Anterior cingulate cortex (tissue), 58 donors: Measurements from ENCODE around the gene GGPS1.
"Not testable (repeated sequence)": the region's sequence is repeated elsewhere in the genome, so short reads cannot be mapped to it uniquely, and the experiment has no call there.

Experiments used
- DNase-seq, 58 donors: peaks; one replicate each; lab custom pipeline; 2025; lab: John Stamatoyannopoulos, UW

The GGPS1 gene

DNA sequence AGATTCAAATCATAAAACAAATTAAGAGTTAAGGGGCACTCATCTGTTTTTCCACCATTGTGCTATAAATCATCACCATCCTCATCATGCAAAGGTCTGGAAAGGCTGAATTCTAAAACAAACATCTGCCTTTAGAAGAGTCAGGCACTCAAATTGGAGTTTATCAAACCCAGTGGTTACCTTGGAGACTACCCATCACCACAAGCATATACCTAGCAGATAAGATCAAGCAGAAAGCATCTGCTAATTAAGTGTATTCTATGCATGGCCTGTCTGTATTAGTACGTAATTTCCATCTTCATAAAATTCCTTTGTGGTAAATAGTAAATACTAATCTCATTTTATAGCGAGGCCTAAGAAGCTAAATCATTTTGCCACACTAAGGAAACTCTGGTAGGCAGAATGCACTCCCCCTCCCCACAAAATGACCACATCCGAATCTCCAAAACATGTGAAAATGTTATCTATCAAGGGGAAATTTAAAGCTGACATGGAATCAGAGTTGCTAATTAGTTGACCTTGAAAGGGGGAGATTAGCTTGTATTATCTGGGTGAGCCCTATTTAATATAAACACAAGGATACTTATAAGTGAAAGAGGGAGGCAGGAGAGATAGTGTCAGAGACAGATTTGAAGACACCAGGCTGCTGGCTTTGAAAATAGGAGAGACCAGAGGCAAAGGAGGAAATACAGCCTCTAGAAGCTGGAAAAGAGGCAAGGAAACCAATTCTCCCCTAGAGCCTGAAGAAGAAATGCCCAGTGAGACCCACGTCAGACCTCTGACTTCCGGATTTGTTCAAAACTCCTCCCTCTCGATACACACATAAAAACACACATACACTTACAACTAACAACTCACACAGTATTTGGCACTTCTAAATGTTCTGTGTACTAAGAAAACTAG is 23.6 kb upstream of the GGPS1 start:
- no peak for DNase-seq

DNA sequence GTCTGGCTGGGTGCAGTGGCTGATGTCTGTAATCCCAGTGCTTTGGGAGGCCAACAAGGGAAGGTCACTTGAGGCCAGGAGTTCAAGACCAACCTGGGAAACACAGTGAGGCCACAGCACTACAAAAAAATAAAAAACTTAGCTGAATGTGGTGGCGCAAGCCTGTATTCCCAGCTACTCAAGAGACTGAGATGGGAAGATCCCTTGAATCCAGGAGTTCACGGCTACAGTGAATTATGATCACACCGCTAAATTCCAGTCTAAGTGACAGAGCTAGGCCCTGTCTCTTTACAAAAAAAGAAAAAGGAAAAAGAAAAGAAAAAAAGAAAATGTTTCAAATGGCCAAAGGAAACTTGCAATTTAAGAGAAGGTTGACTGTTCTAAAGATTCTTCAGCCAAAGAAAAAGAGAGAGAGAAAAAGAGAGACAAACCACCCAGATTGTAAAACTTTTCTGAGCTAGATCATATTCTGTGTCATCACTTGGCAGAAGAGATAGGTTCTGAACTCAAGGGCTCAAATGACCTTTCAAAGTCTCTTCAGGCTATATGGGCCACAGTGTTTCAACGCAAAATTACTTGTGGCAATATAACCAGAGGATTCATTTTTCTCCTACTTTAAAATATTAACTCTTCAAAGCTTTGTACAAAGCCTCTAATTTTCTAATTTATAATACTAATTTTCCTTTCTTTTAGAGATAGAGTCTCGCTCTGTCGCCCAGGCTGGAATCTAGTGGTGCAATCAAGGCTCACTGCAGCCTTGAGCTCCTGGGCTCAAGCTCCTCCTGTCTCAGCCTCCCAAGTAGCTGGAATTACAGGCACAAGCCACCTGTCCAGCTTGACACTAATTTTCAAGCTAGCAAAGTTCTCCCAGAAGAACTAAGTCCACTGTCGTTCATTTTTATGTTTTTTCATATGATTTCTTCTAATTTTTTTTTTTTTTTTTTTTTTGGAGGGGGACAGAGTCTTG is 20.9 kb upstream of the GGPS1 start:
- no peak for DNase-seq

DNA sequence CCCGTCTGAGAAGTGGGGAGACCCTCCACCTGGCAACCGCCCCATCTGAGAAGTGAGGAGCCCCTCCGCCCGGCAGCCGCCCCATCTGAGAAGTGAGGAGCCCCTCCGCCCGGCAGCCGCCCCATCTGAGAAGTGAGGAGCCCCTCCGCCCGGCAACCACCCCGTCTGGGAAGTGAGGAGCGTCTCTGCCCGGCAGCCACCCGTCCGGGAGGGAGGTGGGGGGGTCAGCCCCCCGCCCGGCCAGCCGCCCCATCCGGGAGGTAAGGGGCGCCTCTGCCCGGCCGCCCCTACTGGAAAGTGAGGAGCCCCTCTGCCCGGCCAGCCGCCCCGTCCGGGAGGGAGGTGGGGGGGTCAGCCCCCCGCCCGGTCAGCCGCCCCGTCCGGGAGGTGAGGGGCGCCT is 19.2 kb upstream of the GGPS1 start:
- not testable (repeated sequence) for DNase-seq

DNA sequence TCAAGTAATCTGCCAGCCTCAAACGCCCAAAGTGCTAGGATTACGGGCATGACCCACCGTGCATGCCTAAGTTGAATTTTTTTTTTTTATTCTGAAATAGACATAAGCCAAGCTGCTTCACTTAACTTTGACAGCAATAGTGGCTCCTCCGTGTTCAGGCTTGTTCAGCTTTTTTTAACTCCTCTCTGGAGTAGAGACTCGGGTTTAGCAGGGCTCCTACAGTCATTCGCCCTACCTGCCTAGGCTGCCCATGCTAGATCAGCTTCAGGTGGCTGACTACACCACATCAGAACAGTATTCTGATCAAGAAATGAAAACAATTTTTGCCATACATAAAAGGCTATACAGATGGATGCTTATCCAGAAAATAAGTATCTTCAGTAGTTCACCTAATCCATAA is 15.1 kb upstream of the GGPS1 start:
- no peak for DNase-seq

DNA sequence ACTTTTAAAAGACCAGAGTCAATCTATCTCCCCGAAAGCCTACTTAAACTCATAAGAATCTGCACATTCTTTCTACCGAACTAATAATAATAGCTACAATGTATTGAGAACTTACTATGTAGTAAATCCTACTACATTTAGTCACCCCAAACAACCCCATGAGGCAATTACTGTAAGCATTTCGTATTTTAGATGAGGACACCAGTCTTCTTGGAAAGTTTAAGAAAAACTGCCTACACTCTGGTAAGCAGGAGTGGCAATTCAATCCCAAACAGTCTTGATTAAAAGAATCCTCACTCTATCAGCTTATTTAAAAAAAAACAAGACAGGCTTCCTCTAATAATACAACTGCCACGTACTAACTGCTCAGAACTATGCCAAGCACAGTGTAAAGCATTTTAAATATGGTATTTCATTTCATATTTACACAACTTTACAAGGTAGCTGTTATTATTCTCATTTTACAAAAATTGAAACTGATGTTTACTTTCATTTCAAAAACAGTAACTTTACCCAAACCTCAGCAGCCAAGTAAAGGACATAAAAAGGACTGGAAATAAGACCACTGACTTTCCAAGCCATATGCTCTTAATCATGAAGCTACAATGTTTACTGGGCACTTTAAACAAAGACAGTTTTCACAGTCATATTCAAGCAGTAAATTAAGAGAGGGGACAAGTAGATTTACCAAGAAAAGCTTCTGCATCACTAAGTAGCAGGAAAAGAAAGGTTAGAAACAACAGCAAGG is 14.3 kb upstream of the GGPS1 start:
- no peak for DNase-seq

DNA sequence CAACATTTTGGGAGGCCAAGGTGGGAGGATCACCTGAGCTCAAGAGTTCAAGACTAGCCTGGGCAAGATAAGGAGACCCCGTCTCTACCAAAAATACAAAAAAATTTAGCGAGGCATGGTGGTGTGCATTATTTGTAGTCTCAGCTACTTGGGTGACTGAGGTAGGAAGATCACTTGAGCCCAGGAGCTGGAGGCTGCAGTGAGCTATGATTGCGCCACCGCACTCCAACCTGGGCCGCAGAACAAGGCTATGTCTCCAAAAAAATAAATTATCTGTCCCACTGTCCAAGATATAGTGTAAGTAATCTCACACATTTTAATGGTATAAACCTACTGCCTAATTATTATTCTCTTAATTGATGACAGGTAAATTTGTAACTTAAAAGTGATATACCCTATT is 13.2 kb upstream of the GGPS1 start:
- DNase-seq = no peak

DNA sequence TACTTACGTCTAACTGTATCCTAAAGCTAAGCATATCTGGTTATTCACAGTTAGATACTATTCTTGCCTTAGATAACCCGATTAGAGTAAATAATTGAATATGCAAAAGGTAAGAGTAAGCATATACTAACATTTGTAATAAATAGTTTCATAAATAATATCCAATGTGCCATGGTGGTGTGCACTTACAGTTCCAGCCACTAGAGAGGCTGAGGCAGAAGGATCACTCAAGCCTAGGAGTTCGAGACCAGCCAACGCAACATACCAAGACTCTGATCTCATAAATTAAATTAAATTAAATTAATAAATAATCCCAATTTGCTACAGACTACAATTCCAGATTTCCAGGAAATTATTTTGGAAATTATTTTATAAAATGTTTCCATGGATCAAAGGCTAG is 12.6 kb upstream of the GGPS1 start:
- no peak for DNase-seq

DNA sequence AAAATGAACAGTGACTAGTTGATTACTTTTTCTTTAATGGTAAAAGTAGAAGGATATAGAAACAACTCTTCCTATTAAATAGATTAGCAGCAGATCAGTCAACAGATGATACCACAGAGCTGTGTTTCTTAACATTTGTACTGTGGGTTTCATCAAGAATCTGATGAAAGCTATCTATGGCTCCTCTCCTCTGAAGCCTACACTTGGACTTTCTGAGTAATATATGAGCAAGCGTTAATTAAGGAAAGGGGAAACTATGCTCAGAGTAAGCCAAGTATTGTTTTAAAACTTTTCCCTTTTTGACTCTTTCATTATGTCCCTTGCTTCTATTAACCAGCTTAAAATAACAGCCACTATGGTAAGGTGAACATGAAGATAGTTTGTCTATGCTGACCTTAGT is 11.2 kb upstream of the GGPS1 start:
- DNase-seq = no peak

DNA sequence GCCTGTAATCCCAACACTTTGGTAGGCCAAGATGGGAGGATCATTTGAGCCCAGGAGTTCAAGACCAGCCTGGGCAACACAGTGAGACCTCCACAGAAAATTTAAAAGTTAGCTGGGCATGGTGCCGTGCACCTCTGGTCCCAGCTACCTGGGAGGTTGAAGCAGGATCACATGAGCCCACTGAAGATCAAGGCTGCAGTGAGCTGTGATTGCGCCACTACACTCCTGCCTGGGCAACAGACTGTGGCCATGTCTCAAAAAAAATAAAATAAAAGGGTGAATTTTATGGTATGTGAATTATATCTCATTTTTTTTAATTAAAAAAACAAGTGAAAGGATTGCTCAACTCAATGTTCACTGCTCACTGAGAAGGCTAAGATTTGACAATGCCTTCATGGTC is 9.1 kb upstream of the GGPS1 start:
- no peak for DNase-seq

DNA sequence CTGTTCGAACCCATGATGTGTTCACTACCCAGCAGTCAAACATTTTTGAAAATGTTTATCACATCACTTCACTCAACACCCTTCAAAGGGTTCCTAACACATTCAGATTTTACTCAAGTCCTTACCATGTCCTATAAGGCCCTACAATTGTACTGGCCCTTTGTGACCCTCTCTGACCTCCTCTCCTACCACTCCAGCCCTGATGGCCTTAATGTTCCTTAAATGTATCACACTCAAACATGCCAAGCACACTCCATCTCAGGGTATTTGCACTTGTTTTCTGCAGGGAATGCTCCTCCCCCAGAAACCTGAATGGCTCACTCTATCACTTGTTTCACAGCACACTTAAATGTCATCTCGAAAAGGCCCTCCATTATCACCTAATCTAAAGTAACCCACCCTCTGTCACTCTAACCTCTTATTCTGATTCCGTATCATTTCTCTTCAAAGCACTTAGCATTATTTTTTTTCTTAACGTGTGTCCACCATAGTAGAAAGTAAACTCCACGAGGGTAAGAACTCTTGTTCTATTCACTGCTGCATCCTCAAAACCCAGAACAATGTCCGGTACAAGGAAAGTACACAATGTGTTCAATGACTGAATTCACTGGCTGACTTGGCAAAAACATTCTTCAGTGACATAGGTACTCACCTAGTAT is 7.7 kb upstream of the GGPS1 start:
- DNase-seq = no peak

DNA sequence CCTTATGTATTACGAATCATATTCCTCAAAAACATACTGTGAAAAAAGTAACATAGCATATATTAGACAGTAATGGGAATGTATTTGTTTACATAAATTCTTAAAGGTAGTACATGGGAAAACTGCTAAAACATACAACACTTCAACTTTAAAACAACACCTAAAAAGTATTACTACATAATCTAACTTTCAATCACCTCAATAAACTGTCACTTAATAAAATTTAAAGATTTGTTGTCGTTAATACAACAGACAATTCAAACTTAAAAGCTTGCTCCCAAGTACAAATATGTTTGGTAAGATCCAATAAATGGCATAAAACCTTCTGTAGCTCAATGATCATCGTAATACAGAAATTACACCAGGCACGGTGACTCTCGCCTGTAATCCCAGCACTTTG is 4.1 kb upstream of the GGPS1 start:
- DNase-seq = no peak

DNA sequence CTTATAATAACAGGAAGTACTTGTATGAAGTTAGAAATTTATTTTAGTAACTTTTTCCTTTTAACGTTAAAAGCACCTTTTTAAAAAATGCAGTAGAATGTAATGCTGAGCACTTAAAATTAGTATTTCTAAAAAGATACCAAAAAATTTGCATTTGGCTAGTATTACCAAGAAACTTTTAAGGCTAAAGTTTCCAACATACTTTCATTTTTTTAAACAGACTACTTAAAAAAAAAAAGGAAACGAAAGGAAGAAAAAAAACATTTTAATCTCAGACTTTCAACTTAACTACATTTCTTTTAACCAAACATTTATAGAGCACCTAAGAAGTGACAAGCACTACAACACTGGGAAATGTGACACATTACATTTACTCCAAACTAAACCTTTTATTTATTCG is 3.2 kb upstream of the GGPS1 start:
- no peak for DNase-seq

DNA sequence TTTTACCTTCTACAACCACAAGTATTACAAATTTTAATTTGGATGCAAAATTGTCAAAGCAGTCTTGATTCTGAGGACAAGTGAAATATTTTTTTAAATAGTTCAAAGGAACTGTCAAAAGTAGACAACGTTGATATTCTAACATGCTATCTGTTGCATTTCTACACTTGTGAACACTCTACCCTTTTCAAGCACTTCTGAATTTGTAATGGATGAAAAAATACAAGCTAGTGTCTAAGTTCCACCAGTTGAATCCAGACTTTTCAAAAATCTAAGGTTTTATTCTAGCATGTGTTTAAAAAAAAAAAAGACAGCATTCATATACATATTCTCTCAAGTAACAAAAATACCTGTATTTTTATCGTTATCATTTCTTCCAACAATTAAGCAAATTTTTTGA is 2.5 kb upstream of the GGPS1 start:
- DNase-seq = no peak

DNA sequence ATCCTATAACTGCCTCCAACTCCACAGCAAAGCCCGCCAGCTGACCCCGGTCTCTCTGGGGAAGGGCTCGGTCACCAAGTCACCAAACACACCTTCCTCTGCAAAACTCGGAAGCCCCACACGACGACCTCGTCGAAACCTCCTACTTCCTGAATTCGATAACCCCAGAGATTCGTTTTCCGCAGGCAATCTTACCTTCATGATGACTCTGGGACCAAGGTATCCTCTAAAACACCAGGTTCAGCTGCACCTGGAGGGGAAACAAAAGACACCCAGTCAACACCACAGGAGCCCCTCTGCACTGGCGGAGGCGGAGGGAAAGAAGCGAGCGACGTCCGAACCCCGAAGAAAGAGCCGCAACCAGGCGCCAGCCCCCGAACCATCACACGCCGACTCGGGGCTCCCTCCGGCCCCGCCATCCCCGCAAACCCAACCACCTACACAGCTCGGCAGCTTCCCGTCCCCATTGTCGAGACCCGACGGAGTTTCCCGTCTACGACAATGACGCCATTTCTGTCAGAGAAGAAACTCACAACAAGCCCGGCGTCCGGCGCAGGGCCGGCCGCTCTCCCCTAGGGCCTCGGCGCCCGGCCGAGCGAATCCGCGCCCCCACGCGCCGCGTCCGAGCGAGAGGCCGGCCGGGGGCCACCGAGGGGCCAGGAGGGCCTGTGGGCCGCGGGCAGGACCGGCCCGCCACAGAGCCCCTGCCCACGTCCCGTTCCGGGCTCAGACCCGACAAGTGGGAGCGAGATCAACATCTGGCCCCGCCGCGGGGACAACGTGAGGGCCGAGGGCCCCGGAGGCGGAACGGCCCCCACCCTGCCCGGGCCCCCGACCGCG is 1.4 kb upstream of the GGPS1 start:
- peak in 32 of 58 donors; percentile 6 to 46 (median 27) for DNase-seq

DNA sequence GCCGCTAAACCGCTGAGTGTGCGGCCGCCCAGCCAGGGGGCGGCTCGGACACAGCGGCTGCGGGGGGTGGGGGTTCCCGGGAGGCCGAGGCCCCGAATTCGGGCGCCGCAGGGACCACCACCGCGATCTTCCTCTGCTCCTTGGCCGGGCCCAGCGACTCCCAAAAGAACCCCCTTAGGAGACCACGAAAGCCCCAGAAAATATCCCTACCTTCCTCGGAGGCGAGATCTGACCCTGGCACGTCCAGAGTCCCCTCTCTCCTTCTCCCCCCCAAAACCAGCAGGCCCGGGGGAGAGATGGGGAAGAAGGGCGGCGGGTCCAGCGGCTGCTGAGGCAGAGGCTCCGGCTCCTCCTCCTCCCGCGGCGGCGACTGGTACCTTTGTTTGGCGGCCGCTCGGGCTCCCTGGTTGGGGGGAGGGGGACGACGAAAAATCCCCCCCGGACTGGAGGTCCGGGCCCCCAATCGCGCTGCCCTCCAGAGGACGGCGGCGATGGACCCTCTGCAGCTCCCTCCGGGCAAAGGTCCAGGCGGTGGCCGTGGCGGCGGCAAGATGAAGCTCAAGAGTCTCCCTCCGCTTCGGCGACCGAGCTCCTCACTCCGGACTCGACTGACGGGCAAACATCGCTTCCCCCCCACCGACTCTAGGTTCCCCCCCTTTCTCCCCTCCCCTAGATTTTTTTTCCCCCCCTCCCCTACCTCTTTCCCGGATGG is 655 bp upstream of the GGPS1 start, which contains the start of gene ARID4B:
TSS of gene ARID4B (minus strand) at position 621 of the 712 bp plus-strand sequence. CDS start 1,260 bp downstream, outside the sequence.
- DNase-seq = peak in 26 of 58 donors; percentile 25 to 95 (median 82)

DNA sequence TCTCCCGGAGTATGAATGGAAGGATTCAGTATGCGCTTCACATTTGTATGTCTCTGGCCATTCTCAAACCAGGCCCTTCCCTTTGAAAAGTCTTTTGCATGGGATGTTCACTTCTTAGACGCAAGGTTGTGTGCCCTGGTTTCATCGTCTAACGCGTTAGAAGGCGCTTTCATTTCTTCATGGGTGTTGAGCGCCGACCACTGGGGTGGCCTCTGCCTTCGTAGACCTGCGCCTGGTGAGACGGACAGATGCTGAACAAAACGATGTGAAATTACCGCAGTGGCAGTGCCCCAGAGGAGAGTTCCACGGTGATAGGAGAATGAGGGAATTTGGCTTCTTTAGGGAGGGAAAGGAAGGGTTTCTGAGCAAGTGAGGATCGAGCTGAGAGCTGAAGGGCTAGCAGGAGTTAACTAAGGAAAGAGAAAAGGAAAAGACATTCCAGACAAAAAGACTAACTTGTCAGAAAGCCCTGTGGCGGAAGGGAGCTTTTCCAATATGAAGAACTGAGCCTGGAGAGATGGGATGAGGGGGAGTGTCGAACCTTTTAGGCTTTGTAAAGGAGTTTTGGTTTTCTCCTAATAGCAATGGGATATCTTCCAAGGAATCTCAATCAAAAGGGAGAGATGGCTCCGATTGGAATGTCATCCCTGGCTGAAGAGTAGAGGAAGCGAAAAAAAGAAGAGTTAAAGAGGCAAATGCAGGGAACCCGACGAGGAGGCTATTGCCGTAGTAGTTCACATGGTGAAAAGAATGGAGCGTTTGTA is 951 bp downstream of the GGPS1 start:
- peak in 29 of 58 donors; percentile 5 to 76 (median 40) for DNase-seq

DNA sequence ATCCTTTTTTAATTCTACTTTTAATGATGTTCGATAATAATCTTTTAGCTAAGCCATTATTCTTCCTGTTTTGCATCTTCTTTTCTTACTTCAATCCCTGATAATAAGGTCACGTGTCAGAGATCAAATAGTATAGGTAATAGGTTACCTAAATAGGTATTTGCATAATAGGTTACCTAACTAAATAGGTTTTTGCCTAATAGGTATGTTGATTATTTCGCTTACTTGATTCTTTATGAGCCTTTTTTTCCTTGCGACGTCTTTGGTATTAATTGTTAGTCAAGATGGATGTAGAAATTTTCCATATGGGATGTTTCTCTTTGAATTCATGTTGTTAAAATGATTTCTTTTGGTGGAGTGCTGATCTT is 2.5 kb downstream of the GGPS1 start:
- no peak for DNase-seq

DNA sequence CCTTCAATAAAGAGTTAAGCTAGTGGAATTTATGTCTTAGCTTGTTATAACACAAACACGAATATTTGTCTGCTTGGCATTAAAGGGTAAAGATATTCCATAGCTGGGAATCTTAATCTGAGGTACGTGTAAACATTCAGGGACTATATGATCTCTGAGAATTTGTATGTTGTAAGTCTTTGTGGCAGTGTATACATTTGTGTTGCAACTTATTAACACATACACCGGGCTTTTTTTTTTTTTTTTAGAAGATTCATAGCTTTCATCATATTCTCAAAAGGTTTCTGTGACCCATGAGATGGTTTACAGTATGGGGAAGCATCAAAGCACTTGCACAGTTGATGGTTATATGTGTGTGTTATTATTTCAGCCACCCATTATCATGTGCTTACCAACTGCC is 3.0 kb downstream of the GGPS1 start:
- no peak for DNase-seq
